ENCODE measurements around the gene TRIM66.

The TRIM66 gene

GRCh38 chr11:8683115-8683807, 796 bp upstream of the TRIM66 start:
- Histone ChIP-seq H2BK15ac (replicated peaks; ENCODE audit: low read depth) (no peak overlapping the region), H3K27me3 (ENCODE audit: insufficient read depth, low read length, poor library complexity) (no peaks in the 10 kb centered on the region), H3K23ac (ENCODE audit: low read length) (peak overlapping the region; percentile 92), H3K4me1 (ENCODE audit: control insufficient read depth, low read depth, low read length) (peaks cover 2% of the 10 kb centered on the region), H3K9ac (ENCODE audit: low read length) (peak overlapping the region; percentile 100), H3K4ac (ENCODE audit: low read depth, low read length) (peak overlapping the region; percentile 97), H2AK5ac (ENCODE audit: low read length) (peak overlapping the region; percentile 22), H4K5ac (ENCODE audit: low read length) (peak overlapping the region; percentile 97), H4K8ac (ENCODE audit: low read depth, low read length) (peak overlapping the region; percentile 95), H3K18ac (ENCODE audit: low read length) (peak overlapping the region; percentile 93), H3K36me3 (ENCODE audit: control insufficient read depth, insufficient read depth, low read length) (peaks cover 12% of the 10 kb centered on the region), H2BK120ac (ENCODE audit: low read depth, low read length) (no peak overlapping the region), H3K27ac (ENCODE audit: low read depth, low read length) (peak overlapping the region; percentile 84), H3K56ac (ENCODE audit: low read length) (peak overlapping the region; percentile 95), H3K79me2 (ENCODE audit: control insufficient read depth, insufficient read depth, low read length) (peaks cover 27% of the 10 kb centered on the region), H3K4me3 (ENCODE audit: low read length) (peak overlapping the region; percentile 97), H3K4me2 (ENCODE audit: low read length) (peak overlapping the region; percentile 56), H3K79me1 (ENCODE audit: low read length) (peaks cover 7% of the 10 kb centered on the region), H2BK5ac (ENCODE audit: low read length) (peak overlapping the region; percentile 93)
- WGBS (ENCODE audit: extremely low coverage, insufficient coverage, low lambda C conversion rate), result no CpG with 5 or more reads among the region's 27 CpGs
- peak; percentile 45 for DNase-seq

- no peak for DNase-seq
- H3K56ac ChIP-seq (ENCODE audit: low read length), result peak overlapping the region; percentile 100
- no peaks in the 10 kb centered on the region for H3K27me3 ChIP-seq (ENCODE audit: insufficient read depth, low read length, poor library complexity)
- peak overlapping the region; percentile 69 for H4K8ac ChIP-seq (ENCODE audit: low read depth, low read length)
- peaks cover 7% of the 10 kb centered on the region for H3K79me1 ChIP-seq (ENCODE audit: low read length)
- H3K27ac ChIP-seq (ENCODE audit: low read depth, low read length), result peak overlapping the region; percentile 96
- H2AK5ac ChIP-seq (ENCODE audit: low read length), result no peak overlapping the region
- H3K4me2 ChIP-seq (ENCODE audit: low read length), result peak overlapping the region; percentile 70
- WGBS (ENCODE audit: extremely low coverage, insufficient coverage, low lambda C conversion rate), result no CpG with 5 or more reads among the region's 14 CpGs
- H3K4me1 ChIP-seq (ENCODE audit: control insufficient read depth, low read depth, low read length), result peaks cover 2% of the 10 kb centered on the region
- peaks cover 12% of the 10 kb centered on the region for H3K36me3 ChIP-seq (ENCODE audit: control insufficient read depth, insufficient read depth, low read length)
- no peak overlapping the region for H4K5ac ChIP-seq (ENCODE audit: low read length)
- H3K4ac ChIP-seq (ENCODE audit: low read depth, low read length), result peak overlapping the region; percentile 97
- H3K23ac ChIP-seq (ENCODE audit: low read length), result peak overlapping the region; percentile 86
- H3K18ac ChIP-seq (ENCODE audit: low read length), result peak overlapping the region; percentile 88
- peak overlapping the region; percentile 91 for H2BK5ac ChIP-seq (ENCODE audit: low read length)
- H3K4me3 ChIP-seq (ENCODE audit: low read length), result peak overlapping the region; percentile 97
- H2BK15ac ChIP-seq (replicated peaks; ENCODE audit: low read depth), result no peak overlapping the region
- H3K9ac ChIP-seq (ENCODE audit: low read length), result peak overlapping the region; percentile 99
- peaks cover 27% of the 10 kb centered on the region for H3K79me2 ChIP-seq (ENCODE audit: control insufficient read depth, insufficient read depth, low read length)
- H2BK120ac ChIP-seq (ENCODE audit: low read depth, low read length), result no peak overlapping the region
Observed at GRCh38 chr11:8681837-8682302, 595 bp downstream of the TRIM66 start.

- Histone ChIP-seq H3K79me1 (ENCODE audit: low read length) (peaks cover 2% of the 10 kb centered on the region), H3K23ac (ENCODE audit: low read length) (no peak overlapping the region), H2BK120ac (ENCODE audit: low read depth, low read length) (no peak overlapping the region), H3K79me2 (ENCODE audit: control insufficient read depth, insufficient read depth, low read length) (peaks cover 14% of the 10 kb centered on the region), H3K9ac (ENCODE audit: low read length) (no peak overlapping the region), H3K27ac (ENCODE audit: low read depth, low read length) (no peak overlapping the region), H4K8ac (ENCODE audit: low read depth, low read length) (no peak overlapping the region), H3K4ac (ENCODE audit: low read depth, low read length) (no peak overlapping the region), H3K27me3 (ENCODE audit: insufficient read depth, low read length, poor library complexity) (no peaks in the 10 kb centered on the region), H3K36me3 (ENCODE audit: control insufficient read depth, insufficient read depth, low read length) (peaks cover under 1% of the 10 kb centered on the region), H3K4me1 (ENCODE audit: control insufficient read depth, low read depth, low read length) (no peaks in the 10 kb centered on the region), H3K56ac (ENCODE audit: low read length) (no peak overlapping the region), H2BK15ac (replicated peaks; ENCODE audit: low read depth) (no peak overlapping the region), H2AK5ac (ENCODE audit: low read length) (no peak overlapping the region), H3K4me3 (ENCODE audit: low read length) (no peak overlapping the region), H3K4me2 (ENCODE audit: low read length) (no peak overlapping the region), H3K18ac (ENCODE audit: low read length) (no peak overlapping the region), H2BK5ac (ENCODE audit: low read length) (no peak overlapping the region), H4K5ac (ENCODE audit: low read length) (no peak overlapping the region)
- DNase-seq, result no peak
- WGBS (ENCODE audit: extremely low coverage, insufficient coverage, low lambda C conversion rate), result no CpG with 5 or more reads among the region's 1 CpG
Observed at GRCh38 chr11:8679006-8679405, 3.5 kb downstream of the TRIM66 start.

- no peaks in the 10 kb centered on the region for H3K79me2 ChIP-seq (ENCODE audit: control insufficient read depth, insufficient read depth, low read length)
- H2BK120ac ChIP-seq (ENCODE audit: low read depth, low read length), result no peak overlapping the region
- H3K23ac ChIP-seq (ENCODE audit: low read length), result no peak overlapping the region
- no peak overlapping the region for H2BK15ac ChIP-seq (replicated peaks; ENCODE audit: low read depth)
- no peaks in the 10 kb centered on the region for H3K27me3 ChIP-seq (ENCODE audit: insufficient read depth, low read length, poor library complexity)
- DNase-seq, result no peak
- WGBS (ENCODE audit: extremely low coverage, insufficient coverage, low lambda C conversion rate), result no CpG with 5 or more reads among the region's 1 CpG
- peak overlapping the region; percentile 36 for H3K56ac ChIP-seq (ENCODE audit: low read length)
- no peaks in the 10 kb centered on the region for H3K36me3 ChIP-seq (ENCODE audit: control insufficient read depth, insufficient read depth, low read length)
- no peak overlapping the region for H3K4ac ChIP-seq (ENCODE audit: low read depth, low read length)
- H3K18ac ChIP-seq (ENCODE audit: low read length), result no peak overlapping the region
- no peaks in the 10 kb centered on the region for H3K79me1 ChIP-seq (ENCODE audit: low read length)
- no peak overlapping the region for H3K9ac ChIP-seq (ENCODE audit: low read length)
- peaks cover 7% of the 10 kb centered on the region for H3K4me1 ChIP-seq (ENCODE audit: control insufficient read depth, low read depth, low read length)
- H4K5ac ChIP-seq (ENCODE audit: low read length), result no peak overlapping the region
- H2AK5ac ChIP-seq (ENCODE audit: low read length), result no peak overlapping the region
- no peak overlapping the region for H3K4me3 ChIP-seq (ENCODE audit: low read length)
- no peak overlapping the region for H3K27ac ChIP-seq (ENCODE audit: low read depth, low read length)
- H2BK5ac ChIP-seq (ENCODE audit: low read length), result no peak overlapping the region
- H3K4me2 ChIP-seq (ENCODE audit: low read length), result no peak overlapping the region
- no peak overlapping the region for H4K8ac ChIP-seq (ENCODE audit: low read depth, low read length)
Observed at GRCh38 chr11:8676458-8676857, 6.0 kb downstream of the TRIM66 start.

GRCh38 chr11:8674859-8675258, 7.6 kb downstream of the TRIM66 start:
- Histone ChIP-seq H3K23ac (ENCODE audit: low read length) (no peak overlapping the region), H3K9ac (ENCODE audit: low read length) (no peak overlapping the region), H2BK5ac (ENCODE audit: low read length) (no peak overlapping the region), H3K4me1 (ENCODE audit: control insufficient read depth, low read depth, low read length) (peaks cover 7% of the 10 kb centered on the region), H3K27me3 (ENCODE audit: insufficient read depth, low read length, poor library complexity) (no peaks in the 10 kb centered on the region), H3K27ac (ENCODE audit: low read depth, low read length) (no peak overlapping the region), H3K79me1 (ENCODE audit: low read length) (no peaks in the 10 kb centered on the region), H3K4me2 (ENCODE audit: low read length) (no peak overlapping the region), H4K8ac (ENCODE audit: low read depth, low read length) (no peak overlapping the region), H3K4me3 (ENCODE audit: low read length) (no peak overlapping the region), H3K36me3 (ENCODE audit: control insufficient read depth, insufficient read depth, low read length) (no peaks in the 10 kb centered on the region), H3K56ac (ENCODE audit: low read length) (no peak overlapping the region), H2BK120ac (ENCODE audit: low read depth, low read length) (no peak overlapping the region), H3K18ac (ENCODE audit: low read length) (no peak overlapping the region), H2AK5ac (ENCODE audit: low read length) (no peak overlapping the region), H4K5ac (ENCODE audit: low read length) (no peak overlapping the region), H2BK15ac (replicated peaks; ENCODE audit: low read depth) (no peak overlapping the region), H3K79me2 (ENCODE audit: control insufficient read depth, insufficient read depth, low read length) (no peaks in the 10 kb centered on the region), H3K4ac (ENCODE audit: low read depth, low read length) (no peak overlapping the region)
- WGBS (ENCODE audit: extremely low coverage, insufficient coverage, low lambda C conversion rate), result 100% methylated on average over 2 of the region's 2 CpGs
- DNase-seq, result no peak
